B cell (primary cell): Measurements from ENCODE around the gene SNX22. TPM values are rescaled to one million over a fixed set of nuclear protein-coding genes. Genes with fewer than 3 reads are reported as not detected.
A peak's percentile ranks its signal among the peaks of the same experiment; 100 is the strongest.

Source experiments
- ATAC-seq: fragments of 200-7000 bp; cut with Tn5 transposase; one replicate; pipeline ENCODE4 v1.10.0; 2021; ENCODE audit warnings: low read depth, mild to moderate bottlenecking, moderate number of reproducible peaks, moderate library complexity
- CTCF ChIA-PET: fragments of 350-600 bp; sonication (Branson Sonifier 250); formaldehyde crosslinking; loops from one replicate; lab custom pipeline; 2021; ENCODE audit warnings: antibody characterized with exemption, inconsistent platforms; lab: Charles Lee
- POLR2A ChIA-PET: fragments of 350-600 bp; sonication (Branson Sonifier 250); formaldehyde crosslinking; loops from one replicate; lab custom pipeline; 2021; ENCODE audit warnings: antibody characterized with exemption; lab: Charles Lee
- DNase-seq: peaks from one replicate; pipeline ENCODE4 v3.0.0; 2013
- H2AFZ ChIP-seq: 2 replicates; pipeline ENCODE4 v1.6.1; 2012; ENCODE audit warnings: mild to moderate bottlenecking, low read depth, low read length; ENCODE audit not compliant: insufficient read depth, poor library complexity, severe bottlenecking
- H3K27ac ChIP-seq, 2 donors: 1 replicate in 1 of 2; 2 replicates in 1 of 2; pipeline ENCODE4 v1.5.1; 2012 to 2013; ENCODE audit warnings: low read length in 2 of 2, mild to moderate bottlenecking in 2 of 2, moderate library complexity in 1 of 2
- H3K27me3 ChIP-seq, 4 experiments: fragments of 200-600 bp in 1 of 4; sonication (generic) in 1 of 4; replicated peaks in 1 of 4; 1 replicate in 2 of 4; 2 replicates in 2 of 4; pipeline versions ENCODE4 v1.6.1 to v1.7.0; 2013 to 2016; ENCODE audit warnings: low read length in 3 of 4, mild to moderate bottlenecking in 2 of 4, mixed read lengths in 1 of 4, moderate library complexity in 1 of 4; ENCODE audit not compliant: insufficient read depth in 4 of 4, control insufficient read depth in 3 of 4; ENCODE audit errors: control extremely low read depth in 1 of 4
- H3K36me3 ChIP-seq, 2 experiments: replicated peaks in 1 of 2; 1 replicate in 1 of 2; 2 replicates in 1 of 2; pipeline versions ENCODE4 v1.6.1 to v1.7.1; 2013; ENCODE audit warnings: low read length in 1 of 2; ENCODE audit not compliant: insufficient read depth in 2 of 2, control insufficient read depth in 1 of 2; ENCODE audit errors: control extremely low read depth in 1 of 2, extremely low read depth in 1 of 2
- H3K4me1 ChIP-seq, 2 donors: fragments of 200-600 bp in 1 of 2; sonication (generic) in 1 of 2; 1 replicate in 1 of 2; 2 replicates in 1 of 2; pipeline versions ENCODE4 v1.5.1 to v1.6.1; 2013 to 2017; ENCODE audit warnings: low read length in 2 of 2; ENCODE audit not compliant: control insufficient read depth in 2 of 2, insufficient read depth in 2 of 2
- H3K4me2 ChIP-seq: replicated peaks from 2 replicates; pipeline ENCODE3; 2012; ENCODE audit warnings: mild to moderate bottlenecking, low read depth, low read length; ENCODE audit not compliant: poor library complexity, severe bottlenecking
- H3K4me3 ChIP-seq, 5 experiments: fragments of 200-600 bp in 1 of 5; sonication (generic) in 1 of 5; 1 replicate in 3 of 5; 2 replicates in 2 of 5; pipeline versions ENCODE4 v1.5.1 to v1.7.0; 2011 to 2016; ENCODE audit warnings: low read length in 4 of 5, mild to moderate bottlenecking in 4 of 5, low read depth in 2 of 5, control low read depth in 1 of 5, moderate library complexity in 1 of 5; ENCODE audit not compliant: insufficient read depth in 1 of 5; ENCODE audit errors: control extremely low read depth in 1 of 5, extremely low read depth in 1 of 5
- H3K79me2 ChIP-seq: fragments of 200-600 bp; sonication (generic); one replicate; pipeline ENCODE4 v1.6.0; 2016; ENCODE audit warnings: low read length; ENCODE audit not compliant: control insufficient read depth, insufficient read depth
- H3K9ac ChIP-seq: fragments of 200-600 bp; sonication (generic); 2 replicates; pipeline ENCODE4 v1.6.1; 2017; ENCODE audit warnings: mild to moderate bottlenecking, low read length, moderate library complexity
- H3K9me3 ChIP-seq, 3 donors: one replicate each; pipeline versions ENCODE4 v1.6.1 to v1.7.1; 2013; ENCODE audit warnings: low read length in 2 of 3; ENCODE audit not compliant: control insufficient read depth in 2 of 3, insufficient read depth in 1 of 3; ENCODE audit errors: control extremely low read depth in 1 of 3
- H4K20me1 ChIP-seq: 2 replicates; pipeline ENCODE4 v1.6.0; 2012; ENCODE audit warnings: mild to moderate bottlenecking, low read length; ENCODE audit not compliant: insufficient read depth, control insufficient read depth, poor library complexity, severe bottlenecking
- H3K27ac Mint-ChIP-seq: one replicate; pipeline ENCODE4 v1.8.0; 2021; ENCODE audit warnings: mixed read lengths
- H3K27me3 Mint-ChIP-seq: one replicate; pipeline ENCODE4 v1.8.0; 2021; ENCODE audit warnings: mixed read lengths
- H3K4me1 Mint-ChIP-seq: one replicate; pipeline ENCODE4 v1.8.0; 2021; ENCODE audit warnings: mixed read lengths
- H3K4me3 Mint-ChIP-seq: one replicate; pipeline ENCODE4 v1.8.0; 2021; ENCODE audit warnings: mixed read lengths
- H3K9me3 Mint-ChIP-seq: one replicate; pipeline ENCODE4 v1.8.0; 2022; ENCODE audit warnings: mixed read lengths; ENCODE audit not compliant: insufficient read depth
- CTCF ChIP-seq: fragments of 200-600 bp; IDR thresholded peaks from one replicate; pipeline ENCODE4 v1.8.0; 2022; ENCODE audit warnings: antibody characterized with exemption, mild to moderate bottlenecking
- EZH2 ChIP-seq: IDR thresholded peaks from 2 replicates; pipeline ENCODE4 v1.6.1; 2012; ENCODE audit warnings: borderline replicate concordance, low read depth, mild to moderate bottlenecking, moderate library complexity, low read length; ENCODE audit not compliant: insufficient read depth, poor library complexity, severe bottlenecking
- WGBS: methylation state at CpG from one replicate; pipeline ENCODE4 v1.1.5; 2013; ENCODE audit warnings: missing lambda C conversion rate; ENCODE audit not compliant: insufficient coverage; 5-methylcytosine and 5-hydroxymethylcytosine counted together
- intact Hi-C: fragments of 100-400 bp; cut with micrococcal nuclease; formaldehyde crosslinking; loops from one replicate; pipeline ENCODE4 v1.10.0; 2022
- polyA plus RNA-seq: library from polyadenylated mRNA; depleted of rRNA; stranded (reverse); fragments of >200 nt; gene quantifications from 2 replicates; pipeline ENCODE4 v1.2.3, GENCODE V29; 2012
- total RNA-seq, 2 donors: library from RNA; stranded (reverse); fragments of 120-200 nt in 1 of 2; gene quantifications; 1 replicate in 1 of 2; 2 replicates in 1 of 2; pipeline versions ENCODE4 v1.2.3 to v1.2.4, GENCODE V29; 2013 to 2022

SNX22 gene
- total and polyA plus RNA-seq, 2 donors (not counting 1 experiment from before 2014, with no cell fraction given) = 44.9 to 305 TPM

GRCh38 chr15:64146041-64146440 is 5.5 kb upstream of the SNX22 start:
- CTCF ChIA-PET = interaction anchor here (1.9 to 3.0 kb wide), 3 partner anchors 8 to 11 kb away, joined by 6 to 28 read pairs (median 7); no protein-coding TSS in a partner anchor
- DNase-seq (no peak), ATAC-seq (no peak)
- no peak overlapping the region for H2AFZ ChIP-seq
- Mint-ChIP-seq H3K27me3 (no peaks in the 10 kb centered on the region), H3K4me3 (no peak overlapping the region), H3K9me3 (no peaks in the 10 kb centered on the region), H3K27ac (no peak overlapping the region), H3K4me1 (peaks cover 40% of the 10 kb centered on the region)
- intact Hi-C loops = no loop called here
- no peaks in the 10 kb centered on the region for H3K9me3 ChIP-seq
- H3K4me1 ChIP-seq = peaks cover 24 to 39% of the 10 kb centered on the region in 2 donors
- TF ChIP-seq CTCF (no peak), EZH2 (no peak)
- H4K20me1 ChIP-seq = peaks cover 12% of the 10 kb centered on the region
- peak overlapping the region in 1 of 2 donors; percentile 46 for H3K27ac ChIP-seq
- WGBS = 99% methylated on average over 6 of the region's 6 CpGs
- POLR2A ChIA-PET = interaction anchor here (1.7 kb wide), 1 partner anchor 17 kb away, joined by 11 read pairs; the partner anchor contains the start of gene PPIB
- H3K79me2 ChIP-seq = peaks cover 9% of the 10 kb centered on the region
- no peak overlapping the region for H3K4me2 ChIP-seq
- no peak overlapping the region for H3K9ac ChIP-seq
- no peak overlapping the region for H3K4me3 ChIP-seq
- peaks cover 1 to 35% of the 10 kb centered on the region in 2 experiments for H3K36me3 ChIP-seq
- no peaks in the 10 kb centered on the region for H3K27me3 ChIP-seq

- 100% methylated on average over 1 of the region's 3 CpGs for WGBS
- peaks cover 13% of the 10 kb centered on the region for H4K20me1 ChIP-seq
- no peak overlapping the region for H2AFZ ChIP-seq
- Mint-ChIP-seq H3K27me3 (no peaks in the 10 kb centered on the region), H3K4me3 (no peak overlapping the region), H3K4me1 (peaks cover 43% of the 10 kb centered on the region), H3K27ac (no peak overlapping the region), H3K9me3 (no peaks in the 10 kb centered on the region)
- peaks cover 6% of the 10 kb centered on the region for H3K79me2 ChIP-seq
- no peak overlapping the region for H3K4me3 ChIP-seq
- TF ChIP-seq CTCF (no peak), EZH2 (no peak)
- DNase-seq (no peak), ATAC-seq (no peak)
- no peak overlapping the region for H3K27ac ChIP-seq
- ChIA-PET POLR2A (interaction anchor here (0.5 kb wide), 1 partner anchor 413 kb away, joined by 3 read pairs; no protein-coding TSS in a partner anchor), CTCF (interaction anchor here (1.9 to 2.0 kb wide), 2 partner anchors 9 to 10 kb away, joined by 6 to 7 read pairs; no protein-coding TSS in a partner anchor)
- H3K9me3 ChIP-seq = no peaks in the 10 kb centered on the region
- H3K27me3 ChIP-seq = no peaks in the 10 kb centered on the region
- intact Hi-C loops = no loop called here
- peaks cover 27 to 42% of the 10 kb centered on the region in 2 donors for H3K4me1 ChIP-seq
- no peak overlapping the region for H3K9ac ChIP-seq
- no peak overlapping the region for H3K4me2 ChIP-seq
- peaks cover 1 to 30% of the 10 kb centered on the region in 2 experiments for H3K36me3 ChIP-seq
Observed at GRCh38 chr15:64146520-64146884, 5.0 kb upstream of the SNX22 start.
